H1 (cell line): ENCODE results near the gene LSM10. TPM values are rescaled to one million over a fixed set of nuclear protein-coding genes. Genes with fewer than 3 reads are reported as not detected.

Experiments
- CTCF ChIA-PET: fragments of 300-600 bp; sonication (Branson Sonifier 250); formaldehyde crosslinking; loops from one replicate; lab custom pipeline; 2021; ENCODE audit not compliant: partially characterized antibody; lab: Charles Lee
- POLR2A ChIA-PET: fragments of 300-600 bp; sonication (Branson Sonifier 250); formaldehyde crosslinking; loops from one replicate; lab custom pipeline; 2021; ENCODE audit warnings: inconsistent platforms; ENCODE audit not compliant: partially characterized antibody; lab: Charles Lee
- DNase-seq, 2 experiments: peaks; one replicate each; pipeline versions ENCODE4 v3.0.0 to v3.0.0-alpha.2; 2010 to 2022; ENCODE audit warnings: low spot score in 2 of 2, low read depth in 1 of 2, mixed read lengths in 1 of 2
- FAIRE-seq: peaks from 2 replicates; lab custom pipeline; 2011; peaks lifted over from hg19 to GRCh38; lab: Jason Lieb, UNC
- H2AFZ ChIP-seq: 2 replicates; pipeline ENCODE4 v1.8.1; 2012; ENCODE audit warnings: low read length, inconsistent platforms
- H2AK5ac ChIP-seq: 2 replicates; pipeline ENCODE4 v1.6.1; 2013; ENCODE audit warnings: low read depth, low read length
- H2BK120ac ChIP-seq: replicated peaks from 2 replicates; pipeline ENCODE3; 2013; ENCODE audit warnings: low read depth, low read length, inconsistent platforms
- H2BK12ac ChIP-seq: 2 replicates; pipeline ENCODE4 v1.6.1; 2013; ENCODE audit warnings: low read depth, low read length
- H2BK15ac ChIP-seq: 2 replicates; pipeline ENCODE4 v1.6.1; 2013; ENCODE audit warnings: low read length
- H2BK20ac ChIP-seq: 2 replicates; pipeline ENCODE4 v1.6.1; 2013; ENCODE audit warnings: low read length
- H2BK5ac ChIP-seq: 2 replicates; pipeline ENCODE4 v1.6.1; 2013; ENCODE audit warnings: low read depth, low read length
- H3K14ac ChIP-seq: 2 replicates; pipeline ENCODE4 v1.6.1; 2013; ENCODE audit warnings: inconsistent platforms; ENCODE audit not compliant: insufficient read length
- H3K18ac ChIP-seq: 2 replicates; pipeline ENCODE4 v1.6.1; 2013; ENCODE audit warnings: low read length; ENCODE audit errors: extremely low read depth
- H3K23ac ChIP-seq: 2 replicates; pipeline ENCODE4 v1.6.1; 2013; ENCODE audit warnings: inconsistent platforms; ENCODE audit not compliant: insufficient read length
- H3K23me2 ChIP-seq: 2 replicates; pipeline ENCODE4 v1.6.1; 2013; ENCODE audit warnings: low read depth, low read length
- H3K27ac ChIP-seq: 2 replicates; pipeline ENCODE4 v1.6.1; 2011; ENCODE audit warnings: low read depth, low read length, inconsistent platforms
- H3K27me3 ChIP-seq, 4 experiments: replicated peaks in 1 of 4; 1 replicate in 1 of 4; 2 replicates in 3 of 4; pipeline versions ENCODE4 v1.6.1 to v1.8.1; 2011 to 2013; ENCODE audit warnings: low read length in 3 of 4, mild to moderate bottlenecking in 3 of 4, inconsistent platforms in 2 of 4, mixed read lengths in 2 of 4, moderate library complexity in 1 of 4; ENCODE audit not compliant: control insufficient read depth in 3 of 4, insufficient read depth in 3 of 4; ENCODE audit errors: extremely low read depth in 1 of 4
- H3K36me3 ChIP-seq, 4 experiments: 2 replicates each; pipeline versions ENCODE4 v1.6.1 to v1.8.1; 2011 to 2013; ENCODE audit warnings: mild to moderate bottlenecking in 4 of 4, low read length in 3 of 4, moderate library complexity in 2 of 4, control low read depth in 1 of 4, inconsistent platforms in 1 of 4; ENCODE audit not compliant: insufficient read depth in 4 of 4, control insufficient read depth in 2 of 4
- H3K4ac ChIP-seq: replicated peaks from 2 replicates; pipeline ENCODE3; 2013; ENCODE audit warnings: low read length, low read depth, mixed read lengths, inconsistent platforms; ENCODE audit not compliant: insufficient read length
- H3K4me1 ChIP-seq, 4 experiments: replicated peaks in 1 of 4; 1 replicate in 1 of 4; 2 replicates in 3 of 4; pipeline versions ENCODE4 v1.6.1 to v1.8.1; 2011 to 2013; ENCODE audit warnings: low read length in 3 of 4, inconsistent platforms in 2 of 4, mixed read lengths in 1 of 4; ENCODE audit not compliant: insufficient read depth in 4 of 4, control insufficient read depth in 3 of 4
- H3K4me2 ChIP-seq, 2 experiments: 2 replicates each; pipeline versions ENCODE4 v1.6.1 to v1.8.1; 2011 to 2013; ENCODE audit warnings: low read depth in 2 of 2, low read length in 2 of 2, control low read depth in 1 of 2, inconsistent platforms in 1 of 2, mild to moderate bottlenecking in 1 of 2; ENCODE audit not compliant: insufficient read depth in 1 of 2
- H3K4me3 ChIP-seq, 4 experiments: fragments of 200-600, 300-600 bp in 1 of 4; sonication (generic), shearing (Covaris generic), sonication (Bioruptor Twin) in 1 of 4; 2 replicates each; pipeline versions ENCODE4 v1.5.1 to v1.8.1; 2011 to 2016; ENCODE audit warnings: low read length in 4 of 4, low read depth in 3 of 4, control low read depth in 2 of 4, inconsistent platforms in 2 of 4, mild to moderate bottlenecking in 2 of 4, mixed read lengths in 1 of 4, moderate library complexity in 1 of 4; ENCODE audit not compliant: insufficient read depth in 2 of 4; ENCODE audit errors: extremely low read depth in 1 of 4
- H3K56ac ChIP-seq: replicated peaks from 2 replicates; pipeline ENCODE3; 2013; ENCODE audit warnings: low read depth, mild to moderate bottlenecking, mixed read lengths, low read length, inconsistent platforms; ENCODE audit not compliant: insufficient read length
- H3K79me1 ChIP-seq: 2 replicates; pipeline ENCODE4 v1.6.1; 2013; ENCODE audit warnings: low read depth, low read length, control low read depth
- H3K79me2 ChIP-seq, 2 experiments: 2 replicates each; pipeline versions ENCODE4 v1.6.1 to v1.8.1; 2012 to 2013; ENCODE audit warnings: low read length in 2 of 2, mild to moderate bottlenecking in 2 of 2, inconsistent platforms in 1 of 2; ENCODE audit not compliant: insufficient read depth in 2 of 2, control insufficient read depth in 1 of 2
- H3K9ac ChIP-seq, 4 experiments: replicated peaks in 1 of 4; 1 replicate in 1 of 4; 2 replicates in 3 of 4; pipeline versions ENCODE4 v1.6.1 to v1.8.1; 2011 to 2013; ENCODE audit warnings: low read depth in 3 of 4, low read length in 3 of 4, control low read depth in 2 of 4, mild to moderate bottlenecking in 2 of 4, moderate library complexity in 2 of 4, inconsistent platforms in 1 of 4; ENCODE audit errors: extremely low read depth in 1 of 4
- H3K9me3 ChIP-seq, 2 experiments: 2 replicates each; pipeline versions ENCODE4 v1.6.1 to v1.8.1; 2012 to 2013; ENCODE audit warnings: mild to moderate bottlenecking in 2 of 2, moderate library complexity in 2 of 2, control low read depth in 1 of 2, inconsistent platforms in 1 of 2, low read depth in 1 of 2, low read length in 1 of 2, mixed read lengths in 1 of 2; ENCODE audit not compliant: insufficient read depth in 2 of 2
- H4K20me1 ChIP-seq, 2 experiments: replicated peaks in 1 of 2; 2 replicates each; pipeline versions ENCODE3 to v1.8.1; 2011 to 2013; ENCODE audit warnings: inconsistent platforms in 2 of 2, low read length in 2 of 2, mild to moderate bottlenecking in 1 of 2; ENCODE audit not compliant: insufficient read depth in 2 of 2, control insufficient read depth in 1 of 2
- H4K5ac ChIP-seq: 2 replicates; pipeline ENCODE4 v1.6.1; 2013; ENCODE audit warnings: low read length, low read depth, mixed read lengths, inconsistent platforms; ENCODE audit not compliant: insufficient read length
- H4K8ac ChIP-seq: 2 replicates; pipeline ENCODE4 v1.8.0; 2013; ENCODE audit warnings: mild to moderate bottlenecking, moderate library complexity, low read length, inconsistent platforms; ENCODE audit not compliant: insufficient read depth; ENCODE audit errors: extremely low read depth
- H4K91ac ChIP-seq: replicated peaks from 2 replicates; pipeline ENCODE3; 2013; ENCODE audit warnings: low read length, mixed read lengths, inconsistent platforms; ENCODE audit not compliant: insufficient read length
- ASH2L ChIP-seq: fragments of 200-600, 300-600 bp; sonication (generic); IDR thresholded peaks from one replicate; pipeline ENCODE4 v1.7.1; 2017; ENCODE audit warnings: low read length
- ATF3 ChIP-seq: IDR thresholded peaks from 2 replicates; pipeline ENCODE4 v1.6.1; 2011; ENCODE audit warnings: low read depth, mild to moderate bottlenecking, low read length; ENCODE audit not compliant: insufficient read depth
- EP300 ChIP-seq, 2 experiments: IDR thresholded peaks; 1 replicate in 1 of 2; 2 replicates in 1 of 2; pipeline ENCODE4 v1.6.1; 2011 to 2012; ENCODE audit warnings: low read depth in 2 of 2, low read length in 2 of 2, mild to moderate bottlenecking in 2 of 2, borderline replicate concordance in 1 of 2, inconsistent platforms in 1 of 2, moderate library complexity in 1 of 2
- GTF2F1 ChIP-seq: IDR thresholded peaks from 2 replicates; pipeline ENCODE4 v1.6.1; 2012; ENCODE audit warnings: low read depth, low read length, improper control_type of control experiment, borderline replicate concordance
- KDM5A ChIP-seq: fragments of 200-600 bp; IDR thresholded peaks from 2 replicates; pipeline ENCODE4 v1.7.1; 2012; ENCODE audit warnings: mild to moderate bottlenecking, low read length, inconsistent platforms, mixed read lengths
- MAFK ChIP-seq: IDR thresholded peaks from 2 replicates; pipeline ENCODE4 v1.6.1; 2012; ENCODE audit warnings: low read depth, mild to moderate bottlenecking, improper control_type of control experiment, low read length
- PHF8 ChIP-seq: fragments of 200-600 bp; sonication (generic); conservative IDR thresholded peaks from 2 replicates; pipeline ENCODE4 v1.7.1; 2012; ENCODE audit warnings: low read depth, mild to moderate bottlenecking, inconsistent platforms, low read length, moderate library complexity
- POLR2AphosphoS5 ChIP-seq: IDR thresholded peaks from 2 replicates; pipeline ENCODE4 v1.6.1; 2011; ENCODE audit warnings: low read depth, low read length
- POU5F1 ChIP-seq: IDR thresholded peaks from 2 replicates; pipeline ENCODE4 v1.6.1; 2011; ENCODE audit warnings: low read depth, mild to moderate bottlenecking, low read length, moderate library complexity
- RXRA ChIP-seq: IDR thresholded peaks from 2 replicates; pipeline ENCODE4 v1.6.1; 2011; ENCODE audit warnings: low read depth, mild to moderate bottlenecking, low read length, moderate library complexity; ENCODE audit not compliant: insufficient read depth
- SAP30 ChIP-seq: fragments of 300-600 bp; sonication (generic); IDR thresholded peaks from 2 replicates; pipeline ENCODE4 v1.7.1; 2012; ENCODE audit warnings: low read length, moderate library complexity, mild to moderate bottlenecking, inconsistent platforms; ENCODE audit not compliant: insufficient read depth, insufficient replicate concordance
- SIRT6 ChIP-seq: IDR thresholded peaks from one replicate; pipeline ENCODE4 v1.7.1; 2012; ENCODE audit warnings: low read length, inconsistent platforms
- TAF1 ChIP-seq: IDR thresholded peaks from 2 replicates; pipeline ENCODE4 v1.6.1; 2011; ENCODE audit warnings: mild to moderate bottlenecking, low read depth, low read length
- WGBS, 2 experiments: shearing (Covaris generic) in 1 of 2; methylation state at CpG; one replicate each; pipeline versions ENCODE4 v1.1.6 to v1.1.7; 2013 to 2015; ENCODE audit warnings: low lambda C conversion rate in 2 of 2, mixed read lengths in 2 of 2, inconsistent platforms in 1 of 2, low coverage in 1 of 2, missing lambda C conversion rate in 1 of 2; ENCODE audit not compliant: insufficient replicate concordance in 2 of 2, insufficient coverage in 1 of 2, insufficient read length in 1 of 2; ENCODE audit errors: extremely low coverage in 1 of 2, missing lambda C conversion rate in 1 of 2; 5-methylcytosine and 5-hydroxymethylcytosine counted together
- polyA plus RNA-seq, 7 experiments: library from polyadenylated mRNA; depleted of rRNA in 3 of 7; stranded (reverse) in 5 of 7; unstranded in 2 of 7; fragments of >200 nt in 5 of 7; fragments of 200-250 nt in 2 of 7; gene quantifications; 1 replicate in 5 of 7; 2 replicates in 1 of 7; 4 replicates in 1 of 7; pipeline versions ENCODE4 v1.2.1 to v1.2.3, GENCODE V29; 2011 to 2013; ENCODE audit warnings: missing spikeins in 2 of 7, mixed read lengths in 2 of 7
- total RNA-seq: library from RNA; stranded (reverse); fragmentation: NEBNext Ultra II Directional; extraction: Animal tissue kit (Norgen Biotek cat#: 25700); gene quantifications from 2 replicates; pipeline ENCODE4 v1.2.1, GENCODE V29; 2021

The LSM10 gene
- total and polyA plus RNA-seq, 2 of the 8 experiments (the other 6 are each of a cell fraction or from before 2014, with no cell fraction given): 59.5 to 140 TPM

GRCh38 chr1:36349241-36349671, 48.5 kb downstream of the LSM10 start:
- Histone ChIP-seq H2BK15ac (no peak overlapping the region), H2AFZ (no peak overlapping the region), H3K23me2 (no peaks in the 10 kb centered on the region), H3K4ac (no peak overlapping the region), H2BK12ac (no peak overlapping the region), H3K36me3 (peaks cover 2 to 21% (median 12%) of the 10 kb centered on the region in 4 experiments; a peak in 5 of 8 replicates), H4K91ac (no peak overlapping the region), H3K9ac (no peak overlapping the region), H3K23ac (no peak overlapping the region), H2BK20ac (no peak overlapping the region), H3K79me1 (no peaks in the 10 kb centered on the region; the same call in 1 of the 2 replicates), H3K4me1 (peaks cover 0 to 6% (median 0%) of the 10 kb centered on the region in 4 experiments; a peak in 1 of 7 replicates), H2BK120ac (no peak overlapping the region), H2AK5ac (no peak overlapping the region), H3K9me3 (no peaks in the 10 kb centered on the region), H3K18ac (no peak overlapping the region), H4K20me1 (peaks cover 3% of the 10 kb centered on the region in 2 experiments), H3K14ac (no peak overlapping the region), H3K4me2 (no peak overlapping the region), H4K8ac (no peak overlapping the region), H3K4me3 (no peak overlapping the region), H3K27me3 (no peaks in the 10 kb centered on the region), H3K56ac (no peak overlapping the region), H2BK5ac (no peak overlapping the region), H3K79me2 (no peaks in the 10 kb centered on the region), H3K27ac (no peak overlapping the region), H4K5ac (no peak overlapping the region)
- ChIA-PET CTCF (interaction anchor here (2.0 to 13.3 kb wide), 3 partner anchors 8 to 70 kb away, joined by 5 to 150 read pairs (median 27); no protein-coding TSS in a partner anchor), POLR2A (interaction anchor here (0.5 to 1.6 kb wide), 5 partner anchors 11 to 73 kb away, joined by 3 to 4 read pairs (median 3); partner anchors contain the start of gene EVA1B)
- WGBS, 2 experiments: 84% methylated on average over 7 of the region's 7 CpGs; no CpG with 5 or more reads in 1 of the 2 experiments
- FAIRE-seq: no peak
- no peak for DNase-seq
- no peak for TF ChIP-seq SAP30
- no peak for TF ChIP-seq PHF8
- no peak for TF ChIP-seq RXRA
- no peak for TF ChIP-seq GTF2F1
- TF ChIP-seq SIRT6: no peak
- no peak for TF ChIP-seq MAFK
- no peak for TF ChIP-seq TAF1
- TF ChIP-seq POLR2AphosphoS5: no peak
- TF ChIP-seq ASH2L: no peak
- no peak for TF ChIP-seq EP300 (IDR thresholded peaks at IDR 0.05; ENCODE audit: borderline replicate concordance in 1 of 2, low read depth in 2 of 2, low read length in 2 of 2)
- no peak for TF ChIP-seq KDM5A
- TF ChIP-seq ATF3: no peak
- TF ChIP-seq POU5F1: no peak
